ENCODE data around the gene CREB5. TPM values are rescaled to one million over a fixed set of nuclear protein-coding genes. Genes with fewer than 3 reads are reported as not detected.

CREB5 gene
- total RNA-seq, 1 donor from 2014 or later = 4.6 TPM

DNA sequence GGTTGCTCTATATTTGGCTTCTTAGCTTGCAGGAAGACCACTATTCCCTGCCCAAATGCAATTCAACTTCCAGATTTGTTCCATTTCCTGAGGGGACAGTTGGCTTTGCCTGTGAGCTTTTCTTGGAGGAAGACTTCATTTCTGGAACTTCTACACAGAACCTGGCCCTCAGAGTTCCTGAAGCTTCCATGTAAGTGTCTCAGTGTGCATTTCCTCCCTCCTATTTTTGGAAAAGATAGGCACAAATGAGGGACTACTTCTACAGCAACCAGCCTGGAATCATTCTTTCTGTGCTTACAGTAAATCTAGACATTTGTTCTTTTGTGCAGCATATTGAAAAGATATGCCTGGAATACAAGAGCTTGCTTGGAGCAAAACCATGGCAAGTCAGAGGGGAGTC lies 164.3 kb downstream of the CREB5 start:
- no peak overlapping the region for H3K27ac Mint-ChIP-seq
- no peaks in the 10 kb centered on the region for H3K9me3 Mint-ChIP-seq (ENCODE audit: low read depth)
- peaks cover 7% of the 10 kb centered on the region for H3K27me3 Mint-ChIP-seq
- no peaks in the 10 kb centered on the region for H3K36me3 Mint-ChIP-seq (ENCODE audit: insufficient read depth)
- no peak for DNase-seq (ENCODE audit: low spot score, unreplicated experiment)
- TF ChIP-seq, protein P1, sequence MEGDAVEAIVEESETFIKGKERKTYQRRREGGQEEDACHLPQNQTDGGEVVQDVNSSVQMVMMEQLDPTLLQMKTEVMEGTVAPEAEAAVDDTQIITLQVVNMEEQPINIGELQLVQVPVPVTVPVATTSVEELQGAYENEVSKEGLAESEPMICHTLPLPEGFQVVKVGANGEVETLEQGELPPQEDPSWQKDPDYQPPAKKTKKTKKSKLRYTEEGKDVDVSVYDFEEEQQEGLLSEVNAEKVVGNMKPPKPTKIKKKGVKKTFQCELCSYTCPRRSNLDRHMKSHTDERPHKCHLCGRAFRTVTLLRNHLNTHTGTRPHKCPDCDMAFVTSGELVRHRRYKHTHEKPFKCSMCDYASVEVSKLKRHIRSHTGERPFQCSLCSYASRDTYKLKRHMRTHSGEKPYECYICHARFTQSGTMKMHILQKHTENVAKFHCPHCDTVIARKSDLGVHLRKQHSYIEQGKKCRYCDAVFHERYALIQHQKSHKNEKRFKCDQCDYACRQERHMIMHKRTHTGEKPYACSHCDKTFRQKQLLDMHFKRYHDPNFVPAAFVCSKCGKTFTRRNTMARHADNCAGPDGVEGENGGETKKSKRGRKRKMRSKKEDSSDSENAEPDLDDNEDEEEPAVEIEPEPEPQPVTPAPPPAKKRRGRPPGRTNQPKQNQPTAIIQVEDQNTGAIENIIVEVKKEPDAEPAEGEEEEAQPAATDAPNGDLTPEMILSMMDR (IDR thresholded peaks at IDR 0.05; ENCODE audit: unreplicated experiment) = no peak
- peaks cover 7% of the 10 kb centered on the region for H3K4me1 Mint-ChIP-seq (ENCODE audit: low read depth)
- H3K4me3 Mint-ChIP-seq (ENCODE audit: low read depth) = no peak overlapping the region

DNA sequence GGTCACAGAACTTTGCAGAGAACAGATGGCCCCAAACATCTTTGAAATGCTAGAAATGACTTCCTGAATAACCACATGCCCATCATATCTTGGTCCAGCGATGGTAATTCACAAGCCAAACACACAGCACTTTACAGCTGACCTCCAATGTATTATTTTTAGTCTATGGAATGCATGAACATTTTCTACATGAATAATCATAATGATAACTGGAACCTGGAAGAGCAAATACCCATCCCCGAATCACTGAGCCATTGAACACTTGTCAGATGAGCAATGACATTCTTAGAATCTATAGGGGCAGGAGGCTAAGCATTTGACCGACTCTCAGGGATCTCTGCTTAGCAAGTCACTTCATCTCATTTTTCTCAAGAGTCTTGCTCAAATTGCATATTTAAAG lies 167.3 kb downstream of the CREB5 start:
- Mint-ChIP-seq H3K27me3 (peaks cover 15% of the 10 kb centered on the region), H3K27ac (no peak overlapping the region), H3K4me1 (ENCODE audit: low read depth) (no peaks in the 10 kb centered on the region), H3K4me3 (ENCODE audit: low read depth) (no peak overlapping the region), H3K9me3 (ENCODE audit: low read depth) (no peaks in the 10 kb centered on the region), H3K36me3 (ENCODE audit: insufficient read depth) (no peaks in the 10 kb centered on the region)
- DNase-seq (ENCODE audit: low spot score, unreplicated experiment) = no peak
- TF ChIP-seq, protein P1 (IDR thresholded peaks at IDR 0.05; ENCODE audit: unreplicated experiment) = no peak

DNA sequence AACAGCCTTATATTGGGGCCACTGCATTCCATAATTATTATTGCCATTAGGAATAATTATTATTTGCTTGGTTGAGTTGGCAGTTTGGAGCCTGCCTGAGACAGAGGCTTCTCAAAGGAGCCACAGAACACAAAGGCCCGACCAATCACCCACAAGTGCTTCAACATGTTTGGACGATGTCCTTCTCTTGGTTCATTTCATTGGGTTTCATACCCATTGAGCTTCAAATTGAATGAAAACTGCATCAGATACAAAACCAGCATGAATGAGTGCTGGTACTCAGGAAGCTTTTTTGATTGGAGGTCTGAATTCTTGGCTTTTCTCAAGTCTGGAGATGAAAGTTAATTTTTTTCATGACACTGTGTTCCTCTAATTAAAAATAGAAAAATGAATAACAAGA lies 168.3 kb downstream of the CREB5 start:
- Mint-ChIP-seq H3K27me3 (peaks cover 25% of the 10 kb centered on the region), H3K36me3 (ENCODE audit: insufficient read depth) (no peaks in the 10 kb centered on the region), H3K4me1 (ENCODE audit: low read depth) (no peaks in the 10 kb centered on the region), H3K4me3 (ENCODE audit: low read depth) (no peak overlapping the region), H3K27ac (no peak overlapping the region), H3K9me3 (ENCODE audit: low read depth) (no peaks in the 10 kb centered on the region)
- no peak for DNase-seq (ENCODE audit: low spot score, unreplicated experiment)
- TF ChIP-seq, protein P1 (IDR thresholded peaks at IDR 0.05; ENCODE audit: unreplicated experiment) = no peak

DNA sequence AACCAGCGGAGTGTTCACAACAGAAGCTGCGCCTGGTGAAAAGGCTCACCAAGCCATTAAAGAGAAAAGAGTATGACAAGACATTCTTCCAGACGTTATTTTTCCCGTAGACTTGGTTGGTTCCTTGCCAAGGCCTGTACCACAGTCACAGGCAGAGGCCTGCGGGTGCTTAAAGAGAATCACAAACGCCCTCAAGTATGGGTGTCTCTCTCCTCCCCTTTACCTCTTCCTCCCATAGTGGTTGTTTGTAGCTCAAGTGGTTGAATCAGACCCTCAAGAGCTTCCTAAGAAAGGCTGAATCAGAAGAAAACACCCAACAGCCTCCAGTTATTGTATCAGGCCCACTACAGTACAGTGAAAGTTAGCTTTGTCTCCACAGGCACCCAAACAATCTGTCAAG lies 169.0 kb downstream of the CREB5 start:
- Mint-ChIP-seq H3K27me3 (peaks cover 21% of the 10 kb centered on the region), H3K36me3 (ENCODE audit: insufficient read depth) (no peaks in the 10 kb centered on the region), H3K27ac (no peak overlapping the region), H3K9me3 (ENCODE audit: low read depth) (no peaks in the 10 kb centered on the region), H3K4me1 (ENCODE audit: low read depth) (no peaks in the 10 kb centered on the region), H3K4me3 (ENCODE audit: low read depth) (no peak overlapping the region)
- TF ChIP-seq, protein P1 (IDR thresholded peaks at IDR 0.05; ENCODE audit: unreplicated experiment) = no peak
- DNase-seq (ENCODE audit: low spot score, unreplicated experiment) = no peak

DNA sequence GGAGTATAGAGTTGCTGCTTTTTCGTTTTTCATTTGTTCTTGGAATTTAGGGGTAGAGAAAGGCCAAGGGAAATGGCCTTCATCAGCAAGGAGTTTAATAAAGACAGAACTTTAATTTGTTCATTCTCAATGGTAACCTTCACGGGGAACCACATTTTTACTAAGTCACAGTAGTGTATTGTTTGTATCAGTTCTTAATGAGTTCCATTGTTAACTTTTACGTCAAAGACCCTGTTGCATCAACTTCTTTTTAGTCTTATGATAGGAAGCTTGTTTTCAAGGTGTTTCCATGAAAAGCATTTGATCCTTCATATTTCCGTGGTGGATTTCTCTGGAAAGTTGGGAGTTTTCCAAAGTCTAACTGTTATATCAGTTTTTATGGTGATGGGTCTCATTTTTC lies 169.9 kb downstream of the CREB5 start:
- Mint-ChIP-seq H3K27me3 (peaks cover 26% of the 10 kb centered on the region), H3K9me3 (ENCODE audit: low read depth) (no peaks in the 10 kb centered on the region), H3K36me3 (ENCODE audit: insufficient read depth) (no peaks in the 10 kb centered on the region), H3K27ac (no peak overlapping the region), H3K4me1 (ENCODE audit: low read depth) (no peaks in the 10 kb centered on the region), H3K4me3 (ENCODE audit: low read depth) (no peak overlapping the region)
- TF ChIP-seq, protein P1 (IDR thresholded peaks at IDR 0.05; ENCODE audit: unreplicated experiment) = no peak
- DNase-seq (ENCODE audit: low spot score, unreplicated experiment) = no peak

Measured in progenitor cell of endocrine pancreas (in vitro differentiated cells).